Measurements from ENCODE around the gene SNAI1.

SNAI1 gene

DNA sequence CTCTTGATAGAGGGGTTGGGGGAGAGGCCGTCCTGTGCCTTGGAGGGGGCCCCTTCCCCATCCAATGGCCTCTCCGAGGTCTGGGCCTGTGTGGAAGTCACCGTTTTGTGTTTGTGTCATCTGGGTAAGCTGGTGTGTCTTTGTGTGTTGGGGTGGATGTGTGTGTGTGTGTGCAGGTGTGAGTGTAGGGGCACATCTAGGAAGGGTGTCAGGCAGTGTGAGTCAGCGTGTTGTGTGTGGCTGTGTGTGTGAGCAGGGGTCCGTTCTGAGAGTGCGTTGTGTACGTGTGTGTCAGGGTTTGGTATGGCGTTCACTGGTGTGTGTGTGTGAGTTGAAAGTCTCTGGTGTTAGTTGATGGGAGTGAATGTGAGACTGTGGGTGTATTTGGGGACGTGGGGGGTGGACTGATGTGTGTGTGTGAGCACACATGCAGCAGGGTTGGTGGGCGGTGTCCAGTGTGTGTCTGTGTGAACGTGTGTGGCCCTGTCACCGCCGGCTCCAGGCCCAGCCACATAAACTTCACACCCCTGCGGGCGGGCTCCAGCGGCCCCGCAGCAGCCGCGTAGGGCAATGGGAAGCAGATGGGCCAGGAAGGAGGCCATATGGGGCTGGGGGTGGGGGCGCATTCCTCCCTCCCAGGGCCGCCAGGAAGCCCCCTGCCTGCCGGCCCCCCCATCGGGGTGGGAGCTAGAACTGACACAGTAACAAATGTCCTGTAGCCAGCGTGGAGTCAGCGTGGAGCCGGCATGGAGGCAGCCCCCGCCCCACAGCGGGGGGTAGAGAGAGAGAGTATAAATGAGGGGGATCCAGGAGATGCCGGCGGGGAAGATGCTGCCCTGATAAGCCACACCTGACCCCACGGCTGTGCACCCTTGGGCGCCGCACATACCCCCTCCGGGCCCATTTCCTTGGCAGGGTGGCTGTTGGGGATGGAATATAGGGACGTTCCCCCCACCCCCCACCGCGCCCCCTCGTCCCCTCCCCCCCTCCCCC, 32.1 kb downstream of the SNAI1 start:
- no peak for DNase-seq

DNA sequence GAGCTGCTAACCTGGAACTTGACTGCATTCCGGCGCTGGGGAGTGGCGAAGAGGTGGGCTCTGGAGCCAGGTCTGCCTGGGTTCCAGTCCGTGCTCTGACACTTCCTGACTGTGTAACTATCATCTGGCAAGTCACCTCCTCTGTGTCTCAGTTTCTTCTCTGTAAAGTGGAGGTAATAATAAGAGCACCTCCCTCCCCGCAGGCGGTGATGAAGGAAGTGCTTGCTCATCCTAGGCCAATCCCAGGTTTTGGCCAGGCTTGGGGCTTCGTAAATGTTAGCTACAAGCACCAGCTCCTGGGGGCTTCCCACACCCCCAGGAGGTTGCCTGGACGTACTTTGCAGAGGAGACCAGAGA, 32.8 kb downstream of the SNAI1 start:
- DNase-seq = no peak

DNA sequence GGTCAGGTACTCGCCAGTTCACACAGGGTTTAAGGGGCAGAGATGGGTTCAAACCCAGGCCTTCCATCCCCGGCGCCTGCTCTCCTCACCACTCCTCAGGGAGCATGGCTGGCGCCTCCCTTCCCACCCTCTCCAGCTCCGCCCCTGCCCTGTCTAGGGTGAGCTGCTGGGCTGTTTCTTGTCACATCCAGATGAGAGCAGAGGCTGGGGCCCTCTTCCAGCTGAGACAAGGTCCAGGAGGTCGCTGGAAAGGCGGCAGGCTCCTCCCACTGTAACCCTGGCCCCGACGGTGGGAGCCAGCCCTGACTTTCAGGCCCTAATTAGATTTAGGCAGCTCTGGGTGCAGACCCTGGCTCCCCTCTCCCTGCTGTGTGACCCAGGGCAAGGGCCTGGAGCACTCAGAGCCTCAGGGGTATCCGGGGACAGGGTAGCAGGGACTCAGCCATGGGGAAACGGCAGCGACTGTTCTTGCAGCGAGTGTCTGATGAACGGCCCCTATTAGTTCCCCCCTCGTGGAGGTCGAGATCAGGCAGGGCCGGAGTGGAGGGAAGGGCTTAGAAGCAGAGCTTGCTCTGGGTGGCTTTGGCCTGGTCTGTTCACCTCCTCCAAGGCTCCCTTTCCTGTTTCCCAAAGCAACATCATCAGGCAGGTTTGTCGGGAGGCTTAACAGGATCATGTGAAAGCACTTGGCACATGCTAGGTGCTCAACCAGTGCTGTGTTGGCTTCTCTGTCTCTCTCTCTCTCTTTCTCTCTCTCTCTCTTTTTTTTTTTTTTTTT, 33.4 kb downstream of the SNAI1 start:
- no peak for DNase-seq

DNA sequence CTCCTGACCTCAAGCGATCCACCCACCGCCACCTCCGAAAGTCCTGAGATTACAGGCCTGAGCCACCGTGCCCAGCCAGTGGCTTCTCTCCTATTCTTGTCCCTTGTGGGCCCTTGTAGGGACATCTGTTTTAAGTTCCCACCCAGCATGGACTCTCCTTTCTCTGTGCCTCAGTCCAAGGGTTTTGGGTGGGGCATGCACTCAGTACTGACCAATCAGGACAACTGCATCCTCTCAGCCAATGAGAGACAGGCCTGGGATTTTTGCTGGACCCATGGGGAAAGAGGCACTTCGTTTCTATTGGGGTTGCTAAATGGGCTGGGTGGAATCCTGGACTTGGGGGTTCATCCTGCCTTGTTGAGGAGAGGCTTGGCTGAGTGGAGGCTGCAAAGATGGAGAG, 34.4 kb downstream of the SNAI1 start:
- DNase-seq = no peak

DNA sequence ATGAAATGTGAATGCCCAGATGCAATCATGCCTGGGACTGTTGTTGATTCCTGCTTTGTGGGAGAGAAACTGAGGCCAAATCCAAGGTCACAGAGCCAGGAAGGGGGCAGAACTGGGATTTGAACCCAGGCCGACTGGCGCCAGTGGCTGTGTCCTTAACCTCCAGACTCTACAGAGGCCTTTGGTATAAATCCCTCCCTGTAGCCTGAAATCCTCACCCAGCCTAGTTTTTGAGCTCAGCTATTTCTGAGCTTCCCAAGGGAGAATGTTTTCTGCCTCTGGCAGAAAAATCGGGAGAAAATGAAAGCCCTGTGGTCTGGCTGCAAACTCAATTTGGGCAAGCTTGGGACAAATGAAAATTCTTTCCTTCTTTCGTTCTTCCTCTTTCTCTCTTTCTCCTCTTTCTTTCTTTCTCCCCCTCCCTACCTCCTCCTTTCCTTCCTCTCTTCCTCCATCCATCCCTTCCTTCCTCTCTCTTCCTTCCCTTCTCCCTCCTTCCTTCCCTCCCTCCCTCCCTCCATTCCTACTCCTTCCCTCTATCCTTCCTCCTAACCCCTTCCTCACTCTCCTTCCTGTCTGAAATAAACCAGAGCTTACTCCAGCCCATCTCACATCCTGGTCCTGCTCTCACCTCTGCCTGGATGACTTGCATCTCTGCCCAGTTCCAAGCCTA, 34.9 kb downstream of the SNAI1 start:
- DNase-seq = no peak

DNA sequence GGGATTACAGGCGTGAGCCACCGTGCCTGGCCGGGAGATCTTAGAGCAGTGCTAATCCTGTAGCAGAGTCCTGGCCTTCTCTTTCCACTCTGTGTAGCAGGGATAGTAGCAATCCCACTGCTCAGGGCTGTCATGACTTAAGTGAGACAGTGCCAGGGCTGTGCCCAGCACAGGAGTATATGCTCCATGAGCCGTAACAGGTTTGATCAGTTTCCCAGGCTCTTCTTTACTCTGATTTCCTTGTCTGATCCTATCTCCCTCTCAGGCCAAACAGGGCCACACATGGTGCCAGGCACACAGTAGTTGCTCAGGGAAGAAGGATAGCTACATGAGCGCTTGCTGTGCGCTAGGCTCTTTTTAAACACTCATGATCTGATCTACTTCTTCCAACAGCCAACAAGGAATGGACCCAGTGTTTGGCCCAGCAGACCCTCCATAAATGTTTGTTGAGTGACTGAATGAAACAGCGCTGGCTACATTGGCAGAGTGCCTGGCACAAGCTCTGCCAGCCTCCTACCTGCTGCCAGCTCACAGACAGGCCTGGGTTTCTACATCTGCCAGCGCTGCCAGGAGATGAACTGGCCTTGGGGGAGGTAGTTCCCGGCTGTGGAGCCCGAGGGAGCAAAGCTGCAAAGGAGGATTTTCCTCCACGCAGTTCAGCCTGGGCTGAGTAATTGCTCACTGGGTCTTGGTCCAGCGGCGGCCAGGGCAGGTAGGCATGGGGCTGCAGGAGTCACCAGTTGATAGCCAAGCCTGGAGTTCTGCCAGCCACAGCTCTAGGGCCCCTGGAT, 36.9 kb downstream of the SNAI1 start:
- DNase-seq = no peak

DNA sequence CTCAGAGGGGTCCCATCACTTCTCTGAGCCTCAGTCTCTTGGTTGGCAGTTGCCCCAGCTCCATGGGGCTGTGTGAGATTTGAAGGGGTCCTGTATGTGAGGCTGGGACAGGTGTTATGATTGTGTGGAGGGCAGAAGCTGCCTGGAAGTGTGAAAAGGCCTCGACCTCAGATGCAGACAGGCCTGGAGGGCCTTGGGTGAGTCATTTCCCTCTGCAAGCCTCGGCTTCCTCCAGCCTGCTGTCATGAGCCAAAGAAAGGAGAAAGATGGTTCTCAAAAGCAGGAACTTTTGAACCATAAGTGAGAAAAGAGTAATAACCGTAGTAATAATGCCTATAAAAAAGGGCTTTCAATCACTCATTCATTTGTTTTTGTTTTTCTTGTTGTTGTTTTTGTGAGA, 37.5 kb downstream of the SNAI1 start:
- no peak for DNase-seq

DNA sequence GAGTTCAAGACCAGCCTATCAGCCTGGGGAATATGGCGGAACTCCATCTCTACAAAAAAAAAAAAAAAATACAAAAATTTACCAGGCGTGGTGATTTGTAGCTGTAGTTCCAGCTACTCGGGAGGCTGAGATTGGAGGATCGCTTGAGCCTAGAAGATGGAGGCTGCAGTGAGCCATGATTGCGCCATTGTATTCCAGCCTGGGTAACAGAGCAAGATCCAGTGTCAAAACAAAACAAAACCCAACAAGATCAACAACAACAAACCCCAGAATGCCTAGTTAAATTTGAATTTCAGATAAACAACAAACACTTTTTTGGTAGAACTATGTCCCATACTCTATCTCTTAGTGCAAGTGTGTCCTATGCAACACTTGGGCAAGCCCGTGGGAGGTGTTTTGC, 39.9 kb downstream of the SNAI1 start:
- DNase-seq = no peak

DNA sequence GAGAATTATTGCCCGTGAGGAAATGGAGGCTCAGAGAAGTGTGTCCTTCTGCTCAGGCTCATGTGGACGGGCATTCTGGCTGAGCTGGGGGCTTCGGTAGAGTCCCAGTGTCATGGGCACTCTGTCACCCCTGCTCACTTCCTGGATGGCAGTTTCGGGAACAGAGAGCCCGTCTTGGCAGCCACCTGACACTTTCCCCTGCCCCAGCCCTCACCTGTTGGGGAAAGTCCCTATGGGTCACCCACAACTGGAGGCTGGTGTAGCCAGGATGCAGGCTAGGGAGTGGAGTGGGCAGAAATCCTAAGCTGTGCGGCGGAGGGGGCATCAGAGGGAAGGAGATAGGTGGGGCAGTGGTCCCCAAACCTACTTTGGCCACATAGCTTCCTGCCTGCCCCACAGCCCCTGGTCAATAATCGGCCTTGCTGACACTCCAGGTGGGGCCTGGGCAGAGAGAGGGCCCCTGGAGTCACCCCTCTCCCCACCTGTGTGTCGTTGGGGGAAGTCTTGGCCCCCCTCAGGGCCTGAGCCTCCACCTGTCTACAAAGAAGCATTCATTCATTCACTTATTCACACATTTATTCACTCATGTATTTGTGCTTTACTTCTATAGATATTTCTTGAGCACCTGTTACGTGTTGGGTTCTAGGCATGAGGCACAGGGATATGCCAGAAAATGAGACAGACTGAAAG, 40.5 kb downstream of the SNAI1 start:
- no peak for DNase-seq

DNA sequence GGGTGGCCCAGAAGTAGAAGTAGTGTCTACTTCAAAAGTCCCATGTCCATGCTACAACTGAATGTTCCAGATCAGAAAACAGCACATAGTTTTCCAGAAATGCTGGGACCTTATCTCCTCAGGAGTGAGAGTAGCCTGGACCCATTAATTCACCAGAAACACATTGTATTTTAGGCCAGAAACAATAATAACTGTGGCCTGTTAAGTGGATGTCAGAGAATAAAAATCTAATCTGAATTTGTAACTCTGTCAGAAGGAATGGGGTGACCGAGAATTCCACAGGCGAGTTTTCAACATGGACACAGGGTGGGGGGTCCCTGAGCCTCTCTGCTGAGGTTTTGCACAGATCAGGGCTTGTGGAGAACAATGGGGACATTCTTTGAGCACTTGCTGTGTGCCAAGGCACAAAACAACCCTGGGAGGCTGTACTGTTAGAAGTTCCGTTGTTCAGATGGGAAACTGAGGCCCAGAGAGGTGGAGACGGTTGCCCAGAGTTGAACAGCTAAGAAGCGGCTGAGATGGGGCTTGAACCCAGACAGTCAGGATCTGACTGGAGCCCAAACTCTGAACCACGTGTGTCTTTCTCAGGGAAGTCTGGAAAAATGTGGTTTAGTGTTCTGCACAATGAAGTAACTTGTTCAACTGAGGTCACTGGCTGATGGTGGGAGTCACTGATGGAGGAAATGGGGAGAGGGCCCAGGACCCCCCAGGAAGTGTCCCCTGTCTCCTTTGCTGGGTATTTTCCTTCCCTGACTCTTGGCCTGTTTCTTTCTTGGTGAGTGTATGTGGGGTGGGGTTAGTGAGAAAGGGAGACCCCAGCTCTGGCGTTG, 44.2 kb downstream of the SNAI1 start:
- no peak for DNase-seq

DNA sequence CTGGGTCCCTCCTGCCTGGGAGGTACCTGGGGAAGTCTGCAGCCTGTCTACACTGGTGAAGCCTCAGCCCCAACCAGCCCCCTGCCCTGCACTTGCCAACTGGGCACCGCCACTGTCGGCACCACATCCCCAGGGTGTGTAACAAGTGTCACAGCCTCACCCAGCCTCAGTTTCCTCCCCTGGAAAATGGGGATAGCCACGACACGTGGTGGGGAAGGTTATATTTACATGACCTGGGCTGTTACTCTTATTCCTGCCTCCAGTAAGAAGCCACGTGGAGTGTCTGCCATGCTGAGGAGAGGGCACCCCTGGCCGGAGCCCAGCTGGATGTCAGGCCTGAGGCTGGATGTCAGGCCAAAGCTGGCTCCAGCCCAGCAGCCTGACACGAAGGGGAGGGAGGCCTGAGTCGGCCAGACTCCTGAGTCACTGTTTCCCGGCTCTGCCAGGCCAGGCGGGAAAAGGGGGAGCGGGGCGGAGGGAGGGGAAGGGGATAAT, 44.9 kb downstream of the SNAI1 start:
- no peak for DNase-seq

DNA sequence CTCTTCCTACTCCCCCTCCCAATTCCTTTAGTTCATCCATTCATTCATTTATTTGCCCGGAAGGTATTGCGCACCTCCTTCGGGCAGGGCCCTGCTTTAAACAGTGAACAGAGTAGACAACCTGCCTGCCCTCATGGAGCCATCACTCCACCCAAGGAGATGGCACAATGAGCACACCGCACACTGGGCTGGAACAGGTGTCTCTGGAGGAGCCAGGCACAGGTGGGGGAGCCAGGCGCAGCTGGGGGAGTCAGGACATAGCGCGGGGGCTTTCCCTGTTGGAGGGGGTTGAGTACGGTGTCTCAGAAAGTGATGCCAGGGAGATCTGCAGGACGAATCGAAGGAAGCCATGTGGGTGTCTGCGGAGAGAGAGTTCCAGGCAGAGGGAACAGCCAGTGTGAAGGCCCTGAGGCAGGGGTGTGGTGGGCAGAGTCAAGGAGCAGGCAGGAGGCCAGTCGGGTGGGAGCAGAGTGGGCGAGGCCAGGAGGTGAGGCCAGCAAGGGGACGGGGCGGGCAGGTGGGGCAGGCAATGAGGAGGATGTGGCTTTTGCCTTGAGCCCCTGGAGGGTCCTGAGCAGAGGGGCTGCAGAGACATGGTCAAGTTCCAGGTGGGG, 46.4 kb downstream of the SNAI1 start:
- DNase-seq = no peak

DNA sequence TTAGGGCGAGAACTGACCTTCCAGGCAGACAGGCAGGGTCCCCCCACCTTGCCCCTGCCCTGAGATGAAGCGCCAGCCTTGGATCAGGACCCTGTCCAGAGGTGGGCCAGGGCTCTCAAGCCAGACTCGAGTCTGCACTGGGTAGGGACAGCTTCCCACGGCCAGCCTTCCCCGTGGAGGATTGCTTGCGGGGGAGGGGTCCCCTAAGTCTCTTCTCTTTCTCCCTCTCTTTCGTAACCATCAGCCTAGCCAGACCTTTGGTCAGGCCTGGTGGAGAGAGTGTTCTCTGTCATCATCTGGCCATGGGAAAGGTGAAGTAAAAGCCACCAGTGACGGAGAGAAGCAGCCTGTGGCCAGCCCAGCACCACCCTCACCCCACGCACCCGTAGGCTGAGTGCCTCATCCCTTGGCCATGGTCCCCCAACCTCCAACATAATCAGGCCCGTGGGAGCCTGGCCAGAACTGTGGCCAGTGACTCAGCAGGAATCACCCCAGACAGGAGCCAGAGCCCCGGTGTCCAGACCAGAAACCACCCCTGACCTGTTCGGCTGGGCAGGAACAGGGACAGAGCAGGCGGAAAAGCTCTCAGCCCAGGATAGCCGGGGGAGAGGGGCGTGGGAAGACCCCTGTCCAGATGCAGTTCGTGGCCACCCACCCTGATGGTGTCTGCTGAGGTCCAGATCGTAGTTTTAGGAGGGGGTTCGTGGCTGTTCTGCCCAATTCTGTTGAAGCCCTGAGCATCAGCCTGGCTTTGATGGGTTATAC, 47.1 kb downstream of the SNAI1 start:
- DNase-seq = no peak

DNA sequence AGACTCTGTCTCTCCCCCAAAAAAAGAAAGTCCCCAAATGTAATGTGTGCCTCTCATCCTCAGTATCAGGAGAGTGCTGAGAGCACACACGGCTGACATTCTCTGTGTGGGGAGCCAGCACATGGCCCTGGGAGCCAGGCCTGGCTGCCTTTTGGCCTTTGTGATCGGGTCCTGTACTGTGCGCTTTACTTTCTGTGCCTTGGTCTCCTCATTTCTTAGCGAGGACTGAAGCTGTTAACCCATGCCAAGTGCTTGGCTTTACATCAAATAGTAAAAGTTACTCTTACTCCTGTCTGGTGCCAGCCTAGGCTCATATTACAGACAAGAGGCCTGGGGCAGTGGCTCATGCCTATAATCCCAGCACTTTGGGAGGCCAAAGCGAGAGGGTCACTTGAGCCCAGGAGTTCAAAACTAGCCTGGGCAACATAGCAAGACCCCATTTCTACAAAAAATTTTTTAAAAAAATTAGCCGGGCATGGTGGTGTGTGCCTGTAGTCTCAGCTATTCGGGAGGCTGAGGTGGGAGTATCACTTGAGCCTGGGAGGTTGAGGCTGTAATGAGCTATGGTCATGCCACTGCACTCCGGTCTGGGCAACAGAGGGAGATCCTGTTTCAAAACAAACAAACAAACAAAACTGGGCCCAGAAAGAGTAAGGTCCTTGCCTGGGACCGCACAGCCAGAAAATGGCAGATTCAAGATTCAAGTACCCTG, 50.3 kb downstream of the SNAI1 start:
- DNase-seq = no peak

DNA sequence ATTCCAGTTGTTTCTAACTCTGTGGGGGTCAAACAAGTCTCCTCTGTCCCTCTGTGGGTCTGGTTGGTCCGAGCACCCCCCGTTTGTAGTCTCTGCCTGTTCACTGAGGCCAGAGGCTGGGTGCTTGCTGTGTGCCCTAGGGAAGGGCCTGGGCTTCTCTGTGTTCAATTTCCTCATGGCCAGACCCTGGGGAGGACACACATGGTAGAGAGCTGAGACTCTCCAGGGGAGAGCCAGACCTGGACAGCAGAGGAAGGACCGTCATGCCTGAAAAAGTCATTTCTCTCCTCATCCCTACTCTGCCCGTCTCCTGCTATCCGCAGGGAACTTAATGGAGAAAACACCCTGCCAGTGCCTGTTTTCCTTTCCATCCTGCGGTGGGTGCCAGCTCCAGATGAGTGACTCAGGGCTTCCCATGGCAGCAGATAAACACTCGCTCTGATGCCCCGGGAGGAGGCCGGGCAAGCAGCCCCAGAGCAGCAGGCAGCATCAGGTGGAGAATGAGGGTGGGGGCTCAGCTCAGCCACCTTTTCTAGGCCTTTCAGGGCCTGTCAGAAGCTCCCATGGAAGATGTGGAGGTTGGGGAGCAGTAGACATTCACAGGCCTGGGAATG, 51.9 kb downstream of the SNAI1 start:
- DNase-seq = no peak

DNA sequence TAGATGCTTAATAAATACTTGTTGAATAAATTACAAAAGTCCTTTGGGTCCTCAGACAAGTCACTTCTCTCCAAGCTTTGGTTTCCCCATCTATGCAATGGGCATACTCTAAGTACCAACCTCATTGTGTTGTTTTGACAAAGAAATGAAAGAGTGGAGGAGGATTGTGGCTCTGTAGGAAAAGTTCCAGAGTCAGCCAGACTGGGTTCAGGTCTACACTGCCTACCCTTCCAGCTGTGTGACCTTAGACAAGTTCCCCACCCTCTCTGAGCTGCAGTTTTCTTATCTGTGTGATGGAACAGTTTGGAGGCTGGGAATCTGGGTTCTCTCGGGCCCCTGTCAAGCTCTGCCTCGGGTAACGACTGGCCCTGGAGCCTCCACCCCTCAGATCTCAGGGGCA, 53.9 kb downstream of the SNAI1 start:
- no peak for DNase-seq

DNA sequence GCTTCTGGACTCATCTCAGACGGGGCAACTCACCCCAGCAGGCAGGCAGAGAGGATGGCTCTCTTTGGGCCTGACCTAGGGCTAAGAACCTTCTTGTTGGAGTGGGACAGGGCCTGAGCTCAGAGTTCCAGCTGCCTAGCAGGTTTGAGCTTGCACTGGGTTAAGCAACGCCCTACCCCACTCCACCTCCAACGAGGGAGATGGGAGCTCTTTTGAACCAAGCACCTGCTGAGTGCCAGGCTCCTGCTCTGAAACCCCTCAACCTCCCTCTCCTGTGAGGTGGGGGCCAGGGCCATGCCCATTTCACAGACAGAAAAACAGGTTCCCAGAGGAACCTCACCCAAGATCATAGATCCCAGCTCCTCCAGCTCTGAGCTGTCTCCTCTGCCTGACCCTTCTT, 54.3 kb downstream of the SNAI1 start:
- DNase-seq = no peak

DNA sequence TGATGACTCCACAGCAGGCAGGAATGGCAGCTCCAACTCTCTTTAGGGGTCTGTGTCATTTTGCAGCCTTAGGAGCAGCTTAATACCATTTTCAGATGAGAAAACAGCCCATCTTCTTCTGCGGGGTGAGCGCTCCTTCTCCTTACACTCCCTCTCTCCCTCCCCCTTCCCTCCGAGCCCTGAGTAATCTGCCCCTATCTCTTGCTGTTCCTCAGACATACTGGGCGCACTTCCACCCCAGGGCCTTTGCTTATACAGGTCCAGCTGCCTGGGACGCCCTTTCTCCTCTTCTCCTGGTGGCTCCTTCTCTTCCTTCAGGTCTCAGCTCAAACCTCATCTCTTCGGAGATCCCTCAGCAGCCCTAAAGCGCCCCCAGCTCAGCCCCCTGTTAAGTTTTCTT, 54.8 kb downstream of the SNAI1 start:
- DNase-seq = no peak

DNA sequence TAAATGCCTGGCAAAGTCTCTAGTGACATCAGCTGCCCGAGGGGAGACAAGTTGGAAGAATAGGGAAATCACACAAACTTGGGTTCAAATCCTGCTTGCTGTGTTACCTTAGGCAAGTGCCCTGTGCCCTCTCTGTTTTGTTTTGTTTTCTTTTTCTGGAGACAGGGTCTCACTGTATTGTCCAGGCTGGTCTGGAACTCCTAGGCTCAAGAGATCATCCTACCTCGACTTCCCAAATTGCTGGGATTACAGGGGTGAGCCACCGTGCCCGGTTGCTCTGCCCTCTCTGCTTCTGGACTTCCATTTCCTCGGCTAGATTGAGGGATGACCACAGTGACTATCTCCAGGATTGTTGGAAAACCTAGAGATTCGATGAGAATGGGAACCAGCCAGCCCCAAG, 55.4 kb downstream of the SNAI1 start:
- DNase-seq = no peak
